ENCODE measurements around the gene NEIL3. TPM values are rescaled to one million over a fixed set of nuclear protein-coding genes. Genes with fewer than 3 reads are reported as not detected.

Gene NEIL3
- total and polyA plus RNA-seq, 10 of the 15 experiments (the other 5 are each of a cell fraction or from before 2014, with no cell fraction given): 3.0 to 13.8 (median 8.9) TPM

DNA sequence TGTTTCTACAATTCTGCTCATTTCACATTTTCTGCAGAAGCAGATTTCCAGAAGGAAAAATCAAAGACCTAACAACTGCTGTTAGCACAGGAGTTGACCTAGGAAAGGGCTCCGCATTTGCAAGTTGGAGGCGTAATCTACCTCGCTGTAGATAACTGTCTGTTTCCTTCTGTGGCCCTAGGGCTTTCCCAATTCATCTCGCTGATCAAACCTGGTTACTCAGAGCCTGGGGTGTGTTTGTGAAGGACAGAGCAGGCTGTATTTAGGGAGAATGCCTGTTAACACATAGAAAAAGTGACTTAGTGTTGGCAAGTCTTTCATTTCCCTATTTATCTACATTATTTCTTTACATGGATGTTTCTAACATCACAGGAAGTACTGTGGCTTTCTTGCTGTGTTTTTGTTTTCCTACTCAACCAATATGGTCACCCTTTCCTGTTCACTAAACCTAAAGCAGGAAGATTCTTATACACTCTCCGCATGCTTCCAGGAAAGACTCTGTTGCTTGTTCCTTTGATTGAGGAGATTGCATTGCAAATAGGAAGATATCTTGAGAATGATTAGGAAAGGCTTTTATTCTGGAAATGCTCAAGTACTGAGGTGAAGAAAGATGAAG is 92.1 kb downstream of the NEIL3 start (continued):
- TF ChIP-seq SKIL (IDR thresholded peaks at IDR 0.05; ENCODE audit: low read depth, poor library complexity, severe bottlenecking): no peak
- TF ChIP-seq MLLT1 (IDR thresholded peaks at IDR 0.05): no peak
- TF ChIP-seq PAX5 (IDR thresholded peaks at IDR 0.05; ENCODE audit: borderline replicate concordance, low read depth, low read length): no peak
- no peak for TF ChIP-seq JUNB (IDR thresholded peaks at IDR 0.05)
- TF ChIP-seq CHD1 (IDR thresholded peaks at IDR 0.05; ENCODE audit: low read depth, low read length): no peak
- TF ChIP-seq DPF2 (IDR thresholded peaks at IDR 0.05): no peak
- TF ChIP-seq RAD51 (IDR thresholded peaks at IDR 0.05): no peak

DNA sequence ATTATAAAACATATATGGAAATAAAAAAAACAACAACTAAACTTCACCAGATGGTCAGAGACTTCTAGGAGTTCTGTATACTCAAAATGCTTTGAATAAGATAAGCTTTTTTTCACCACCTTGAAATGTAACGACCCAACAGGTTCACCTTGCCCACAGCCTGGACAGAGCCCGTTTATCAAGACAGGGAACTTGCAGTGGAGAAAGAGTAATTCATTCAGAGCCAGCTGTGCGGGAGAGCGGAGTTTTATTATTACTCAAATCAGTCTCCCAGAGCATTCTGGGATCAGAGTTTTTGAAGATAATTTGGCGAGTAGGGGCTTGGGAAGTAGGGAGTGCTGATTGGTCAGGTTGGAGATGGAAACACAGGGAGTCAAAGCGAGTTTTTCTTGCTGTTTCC is 94.1 kb downstream of the NEIL3 start:
- WGBS (ENCODE audit: insufficient coverage, insufficient replicate concordance, low lambda C conversion rate, missing lambda C conversion rate): 38% methylated on average over 6 of the region's 6 CpGs
- Histone ChIP-seq H3K9me3 (replicated peaks; ENCODE audit: control insufficient read depth, insufficient read depth, low read length) (no peaks in the 10 kb centered on the region), H3K9ac (ENCODE audit: control insufficient read depth, insufficient read depth, low read length) (no peak overlapping the region), H2AFZ (ENCODE audit: control insufficient read depth, low read depth, low read length) (no peak overlapping the region), H3K27ac (ENCODE audit: control insufficient read depth, insufficient read depth) (no peak overlapping the region), H3K27me3 (replicated peaks in 1 of 2; ENCODE audit: control insufficient read depth in 2 of 2, insufficient read depth in 2 of 2, low read length in 1 of 2) (no peaks in the 10 kb centered on the region), H3K4me3 (no peak overlapping the region), H3K4me1 (ENCODE audit: control insufficient read depth, insufficient read depth, low read length) (no peaks in the 10 kb centered on the region), H3K79me2 (ENCODE audit: control insufficient read depth, insufficient read depth, low read length) (no peaks in the 10 kb centered on the region), H3K4me2 (ENCODE audit: control insufficient read depth, insufficient read depth) (no peak overlapping the region), H3K36me3 (ENCODE audit: control insufficient read depth in 2 of 2, insufficient read depth in 2 of 2, low read length in 1 of 2) (no peaks in the 10 kb centered on the region), H4K20me1 (ENCODE audit: control insufficient read depth, insufficient read depth) (no peaks in the 10 kb centered on the region)
- intact Hi-C loops (cut with micrococcal nuclease; ENCODE audit: unreplicated experiment): no loop called here
- BruUV-seq (replicated peaks): no TSS peak
- in situ Hi-C loops (cut with MboI): no loop called here
- ATAC-seq: no peak
- FAIRE-seq: no peak
- DNase-seq (ENCODE audit: low read depth, low spot score): no peak
- ChIA-PET CTCF (interaction anchor here (1.0 kb wide), 1 partner anchor 65 kb away, joined by 4 read pairs; no protein-coding TSS in a partner anchor), POLR2A (no interaction called here), SMC1A (ENCODE audit: uncharacterized antibody, unreplicated experiment) (interaction anchor here (0.7 to 1.0 kb wide), 2 partner anchors 165 to 278 kb away, joined by 3 read pairs; no protein-coding TSS in a partner anchor), RAD21 (ENCODE audit: unreplicated experiment) (no interaction called here)
- no peak for TF ChIP-seq ESRRA (IDR thresholded peaks at IDR 0.05; ENCODE audit: low read length)
- TF ChIP-seq BCL11A (IDR thresholded peaks at IDR 0.05; ENCODE audit: low read depth, low read length): no peak
- TF ChIP-seq MLLT1 (IDR thresholded peaks at IDR 0.05): no peak
- TF ChIP-seq, protein P1, sequence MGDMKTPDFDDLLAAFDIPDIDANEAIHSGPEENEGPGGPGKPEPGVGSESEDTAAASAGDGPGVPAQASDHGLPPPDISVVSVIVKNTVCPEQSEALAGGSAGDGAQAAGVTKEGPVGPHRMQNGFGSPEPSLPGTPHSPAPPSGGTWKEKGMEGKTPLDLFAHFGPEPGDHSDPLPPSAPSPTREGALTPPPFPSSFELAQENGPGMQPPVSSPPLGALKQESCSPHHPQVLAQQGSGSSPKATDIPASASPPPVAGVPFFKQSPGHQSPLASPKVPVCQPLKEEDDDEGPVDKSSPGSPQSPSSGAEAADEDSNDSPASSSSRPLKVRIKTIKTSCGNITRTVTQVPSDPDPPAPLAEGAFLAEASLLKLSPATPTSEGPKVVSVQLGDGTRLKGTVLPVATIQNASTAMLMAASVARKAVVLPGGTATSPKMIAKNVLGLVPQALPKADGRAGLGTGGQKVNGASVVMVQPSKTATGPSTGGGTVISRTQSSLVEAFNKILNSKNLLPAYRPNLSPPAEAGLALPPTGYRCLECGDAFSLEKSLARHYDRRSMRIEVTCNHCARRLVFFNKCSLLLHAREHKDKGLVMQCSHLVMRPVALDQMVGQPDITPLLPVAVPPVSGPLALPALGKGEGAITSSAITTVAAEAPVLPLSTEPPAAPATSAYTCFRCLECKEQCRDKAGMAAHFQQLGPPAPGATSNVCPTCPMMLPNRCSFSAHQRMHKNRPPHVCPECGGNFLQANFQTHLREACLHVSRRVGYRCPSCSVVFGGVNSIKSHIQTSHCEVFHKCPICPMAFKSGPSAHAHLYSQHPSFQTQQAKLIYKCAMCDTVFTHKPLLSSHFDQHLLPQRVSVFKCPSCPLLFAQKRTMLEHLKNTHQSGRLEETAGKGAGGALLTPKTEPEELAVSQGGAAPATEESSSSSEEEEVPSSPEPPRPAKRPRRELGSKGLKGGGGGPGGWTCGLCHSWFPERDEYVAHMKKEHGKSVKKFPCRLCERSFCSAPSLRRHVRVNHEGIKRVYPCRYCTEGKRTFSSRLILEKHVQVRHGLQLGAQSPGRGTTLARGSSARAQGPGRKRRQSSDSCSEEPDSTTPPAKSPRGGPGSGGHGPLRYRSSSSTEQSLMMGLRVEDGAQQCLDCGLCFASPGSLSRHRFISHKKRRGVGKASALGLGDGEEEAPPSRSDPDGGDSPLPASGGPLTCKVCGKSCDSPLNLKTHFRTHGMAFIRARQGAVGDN (IDR thresholded peaks at IDR 0.05): no peak
- TF ChIP-seq ZZZ3 (IDR thresholded peaks at IDR 0.05; ENCODE audit: control insufficient read depth, insufficient read length, low read depth): no peak
- TF ChIP-seq POLR2AphosphoS2 (IDR thresholded peaks at IDR 0.05; ENCODE audit: low read depth, low read length): no peak
- TF ChIP-seq CBX5 (IDR thresholded peaks at IDR 0.05; ENCODE audit: low read depth): no peak
- TF ChIP-seq RELA (IDR thresholded peaks at IDR 0.05; ENCODE audit: borderline replicate concordance, partially characterized antibody): no peak
